HG02884 (cell line): ENCODE measurements around the gene MTA1.

Experiments used
- ATAC-seq: cut with Tn5 transposase; IDR thresholded peaks from one replicate; pipeline ENCODE4 v1.9.1; 2021; ENCODE audit warnings: mild to moderate bottlenecking, moderate library complexity; ENCODE audit not compliant: unreplicated experiment

The MTA1 gene

GRCh38 chr14:105401699-105402098, 17.9 kb upstream of the MTA1 start:
- ATAC-seq = no peak

GRCh38 chr14:105408592-105408991, 11.0 kb upstream of the MTA1 start:
- no peak for ATAC-seq

GRCh38 chr14:105409364-105409763, 10.3 kb upstream of the MTA1 start:
- no peak for ATAC-seq

- ATAC-seq = no peak
Observed at GRCh38 chr14:105410642-105411016, 9.0 kb upstream of the MTA1 start.

GRCh38 chr14:105411017-105411941, 8.3 kb upstream of the MTA1 start:
- ATAC-seq = no peak

- no peak for ATAC-seq
Observed at GRCh38 chr14:105411985-105412770, 7.4 kb upstream of the MTA1 start.

GRCh38 chr14:105412771-105413543, 6.7 kb upstream of the MTA1 start:
- no peak for ATAC-seq

GRCh38 chr14:105413544-105413886, 6.1 kb upstream of the MTA1 start:
- no peak for ATAC-seq

- ATAC-seq = no peak
Observed at GRCh38 chr14:105414456-105415371, 4.9 kb upstream of the MTA1 start.

- no peak for ATAC-seq
Observed at GRCh38 chr14:105415481-105416428, 3.9 kb upstream of the MTA1 start.

GRCh38 chr14:105416671-105417070, 3.0 kb upstream of the MTA1 start:
- no peak for ATAC-seq

GRCh38 chr14:105417690-105418121, 1.9 kb upstream of the MTA1 start:
- ATAC-seq = no peak

- ATAC-seq = no peak
Observed at GRCh38 chr14:105418269-105419194, 1.1 kb upstream of the MTA1 start.

- ATAC-seq = no peak
Observed at GRCh38 chr14:105420101-105420973, 710 bp downstream of the MTA1 start.

- no peak for ATAC-seq
Observed at GRCh38 chr14:105420974-105421674, 1.5 kb downstream of the MTA1 start.
